Measurements from ENCODE around the gene CXCL16.
A peak's percentile ranks its signal among the peaks of the same experiment; 100 is the strongest.

The CXCL16 gene

DNA sequence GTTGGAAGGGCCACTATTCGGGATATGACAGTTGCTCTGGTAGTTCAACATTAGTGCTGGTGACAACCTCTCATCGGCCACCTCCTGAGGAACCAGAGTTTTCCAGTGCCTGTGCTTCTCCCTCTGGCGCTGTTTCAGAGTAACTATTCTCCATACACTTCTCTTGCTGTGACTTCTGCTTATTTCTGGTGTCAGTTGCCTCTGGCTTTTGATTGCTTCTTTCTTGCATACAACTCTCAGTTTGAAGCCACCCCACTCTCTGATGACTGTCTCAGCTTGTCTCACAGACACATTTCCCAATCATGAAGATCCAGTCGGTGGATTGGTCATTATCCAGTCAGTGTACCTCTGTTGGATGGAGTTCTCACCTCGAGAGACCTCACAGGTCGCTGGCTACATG, 28.6 kb upstream of the CXCL16 start:
- H3K9me3 Mint-ChIP-seq, result no peaks in the 10 kb centered on the region
- peaks cover 42% of the 10 kb centered on the region for H3K27me3 Mint-ChIP-seq
- ATAC-seq, result no peak
- H3K27ac Mint-ChIP-seq, result no peak overlapping the region
- no peak overlapping the region for H3K4me3 Mint-ChIP-seq
- H3K4me1 Mint-ChIP-seq, result peaks cover 5% of the 10 kb centered on the region
- H3K36me3 Mint-ChIP-seq, result no peaks in the 10 kb centered on the region

DNA sequence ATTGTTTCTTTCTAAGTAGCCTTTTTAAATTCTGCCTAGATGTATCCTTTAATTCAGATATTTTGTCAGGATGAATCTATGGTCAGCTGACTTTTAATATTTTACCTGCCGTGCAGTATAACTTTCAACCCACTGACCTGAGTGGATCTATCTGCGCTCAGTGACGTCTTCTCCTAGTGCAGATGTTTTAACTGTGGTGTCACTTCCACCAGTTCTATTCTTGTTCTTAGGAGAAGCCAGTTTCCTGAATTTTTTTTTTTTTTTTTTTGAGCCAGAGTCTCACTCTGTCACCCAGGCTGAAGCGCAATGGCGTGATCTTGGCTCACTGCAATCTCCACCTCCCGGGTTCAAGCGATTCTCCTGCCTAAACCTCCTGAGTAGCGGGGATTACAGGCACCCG, 27.0 kb upstream of the CXCL16 start:
- ATAC-seq, result no peak
- Mint-ChIP-seq H3K36me3 (no peaks in the 10 kb centered on the region), H3K4me3 (no peak overlapping the region), H3K9me3 (no peaks in the 10 kb centered on the region), H3K27me3 (peaks cover 31% of the 10 kb centered on the region), H3K27ac (no peak overlapping the region), H3K4me1 (peaks cover 5% of the 10 kb centered on the region)

DNA sequence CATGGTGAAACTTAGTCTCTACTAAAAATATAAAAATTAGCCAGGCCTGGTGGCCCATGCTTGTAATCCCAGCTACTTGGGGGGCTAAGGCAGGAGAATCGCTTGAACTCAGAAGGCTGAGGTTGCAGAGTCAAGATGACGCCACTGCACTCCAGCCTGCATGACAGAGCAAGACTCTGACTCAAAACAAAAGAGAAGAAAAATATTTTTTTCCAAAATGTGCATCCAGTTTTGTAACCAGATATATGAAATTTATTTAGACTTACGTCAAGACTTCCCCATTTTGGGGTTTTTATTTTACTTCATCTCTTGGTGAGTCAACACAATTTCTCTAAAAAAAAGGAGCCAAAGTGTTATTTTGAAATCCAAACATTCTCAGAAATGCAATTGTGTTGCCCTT, 26.5 kb upstream of the CXCL16 start:
- H3K4me3 Mint-ChIP-seq, result no peak overlapping the region
- no peaks in the 10 kb centered on the region for H3K36me3 Mint-ChIP-seq
- no peaks in the 10 kb centered on the region for H3K9me3 Mint-ChIP-seq
- H3K27me3 Mint-ChIP-seq, result peaks cover 27% of the 10 kb centered on the region
- ATAC-seq, result no peak
- no peak overlapping the region for H3K27ac Mint-ChIP-seq
- peaks cover 5% of the 10 kb centered on the region for H3K4me1 Mint-ChIP-seq

DNA sequence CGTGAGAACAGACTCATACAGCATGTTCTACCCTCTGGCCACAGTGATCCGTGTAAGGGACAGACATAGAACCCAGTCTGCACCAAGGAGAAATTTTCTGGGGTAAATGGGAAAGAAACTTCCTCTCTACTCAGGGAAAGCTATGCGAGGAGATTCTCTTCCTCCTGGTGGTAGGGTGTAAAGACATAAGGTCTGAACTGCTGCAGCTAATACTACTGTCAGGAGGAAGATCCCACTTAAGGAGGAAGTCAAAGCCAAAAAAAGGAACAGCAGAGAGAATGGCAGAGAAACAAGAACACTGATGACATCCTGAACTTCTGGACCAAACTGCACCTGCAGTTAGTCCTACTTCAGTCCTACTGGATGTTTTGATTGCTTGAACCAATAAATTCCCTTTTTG, 24.9 kb upstream of the CXCL16 start:
- no peaks in the 10 kb centered on the region for H3K9me3 Mint-ChIP-seq
- no peak overlapping the region for H3K27ac Mint-ChIP-seq
- H3K27me3 Mint-ChIP-seq, result peaks cover 17% of the 10 kb centered on the region
- ATAC-seq, result no peak
- no peaks in the 10 kb centered on the region for H3K36me3 Mint-ChIP-seq
- no peak overlapping the region for H3K4me3 Mint-ChIP-seq
- peaks cover 5% of the 10 kb centered on the region for H3K4me1 Mint-ChIP-seq

DNA sequence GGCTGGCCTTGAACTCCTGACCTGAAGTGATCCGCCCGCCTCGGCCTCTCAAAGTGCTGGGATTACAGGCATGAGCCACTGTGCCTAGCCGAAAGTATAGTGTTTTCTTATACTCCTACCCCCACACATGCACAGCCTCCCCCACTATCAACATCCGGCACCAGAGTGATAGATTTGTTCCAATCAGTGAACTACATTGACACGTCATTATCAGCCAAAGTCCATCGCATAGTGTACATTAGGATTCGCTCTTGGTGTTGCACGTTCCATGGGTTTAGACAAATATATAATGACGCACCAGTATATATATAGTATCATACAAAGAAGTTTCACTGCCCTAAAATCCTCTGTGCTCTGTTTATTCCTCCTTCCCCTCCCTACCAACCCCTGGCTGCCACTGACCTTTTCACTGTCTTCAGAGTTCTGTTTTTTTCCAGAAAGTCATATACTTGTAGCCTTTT, 20.1 kb upstream of the CXCL16 start:
- Mint-ChIP-seq H3K4me1 (peaks cover 5% of the 10 kb centered on the region), H3K9me3 (no peaks in the 10 kb centered on the region), H3K27ac (no peak overlapping the region), H3K36me3 (no peaks in the 10 kb centered on the region), H3K4me3 (no peak overlapping the region), H3K27me3 (peaks cover 9% of the 10 kb centered on the region)
- no peak for ATAC-seq

DNA sequence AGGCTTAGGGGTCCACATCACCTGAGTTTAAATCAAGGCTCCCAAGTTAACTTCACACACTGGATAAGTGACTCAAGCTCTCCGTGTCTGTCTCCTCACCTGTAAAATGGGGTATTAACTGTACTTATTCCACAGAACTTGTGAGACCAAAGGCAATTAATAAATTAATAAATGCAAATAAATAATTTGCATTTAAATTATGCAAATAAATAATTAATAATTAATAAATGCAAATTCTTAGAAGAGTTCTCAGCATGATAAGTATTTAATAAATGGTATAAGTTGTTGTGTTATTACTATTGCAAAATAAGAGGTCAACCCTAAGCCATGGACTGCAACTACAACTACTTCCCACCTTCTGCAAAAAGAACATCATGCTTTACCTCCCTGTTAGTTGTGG, 13.7 kb upstream of the CXCL16 start:
- Mint-ChIP-seq H3K9me3 (no peaks in the 10 kb centered on the region), H3K27me3 (peaks cover 52% of the 10 kb centered on the region), H3K27ac (no peak overlapping the region), H3K36me3 (no peaks in the 10 kb centered on the region), H3K4me1 (peaks cover 5% of the 10 kb centered on the region), H3K4me3 (no peak overlapping the region)
- no peak for ATAC-seq

DNA sequence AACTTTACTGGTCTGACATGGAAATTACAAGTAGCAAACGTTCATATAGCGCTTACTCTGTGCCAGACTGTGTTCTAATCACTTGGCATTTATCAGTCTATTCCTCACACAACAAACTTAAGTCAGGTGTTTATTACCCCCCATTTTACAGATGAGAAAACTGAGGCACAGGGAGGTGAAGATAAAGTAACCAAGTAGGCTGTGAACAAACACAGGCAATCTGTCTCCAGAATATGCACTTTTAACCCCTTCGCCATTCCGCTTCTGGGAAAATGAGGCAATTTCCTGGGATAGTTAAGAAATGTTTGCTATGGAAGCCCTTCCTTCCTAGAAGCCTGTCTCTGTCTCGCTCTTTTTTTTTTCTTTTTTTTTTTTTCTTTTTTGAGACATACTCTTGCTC, 12.2 kb upstream of the CXCL16 start:
- Mint-ChIP-seq H3K36me3 (no peaks in the 10 kb centered on the region), H3K27ac (no peak overlapping the region), H3K27me3 (peaks cover 62% of the 10 kb centered on the region), H3K4me3 (no peak overlapping the region), H3K4me1 (peaks cover 14% of the 10 kb centered on the region), H3K9me3 (no peaks in the 10 kb centered on the region)
- ATAC-seq, result no peak

DNA sequence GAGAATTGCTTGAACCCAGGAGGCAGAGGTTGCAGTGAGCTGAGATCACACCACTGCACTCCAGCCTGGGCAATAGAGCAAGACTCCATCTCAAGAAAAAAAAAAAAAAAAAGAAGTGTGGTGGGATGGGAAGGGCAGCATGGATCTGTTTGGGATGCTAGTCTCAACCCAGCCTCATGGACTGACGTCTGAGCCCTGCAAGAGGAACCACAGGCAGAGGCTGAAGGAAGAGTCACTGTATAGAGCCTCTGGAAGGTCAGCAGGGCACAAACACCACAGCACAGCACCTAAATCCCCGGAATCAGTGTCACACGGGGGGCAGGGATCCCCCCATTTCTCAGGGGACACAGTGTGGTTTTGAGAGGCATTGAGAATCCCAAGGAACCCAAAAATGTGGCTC, 10.9 kb upstream of the CXCL16 start:
- Mint-ChIP-seq H3K9me3 (no peaks in the 10 kb centered on the region), H3K36me3 (no peaks in the 10 kb centered on the region), H3K27me3 (peaks cover 63% of the 10 kb centered on the region), H3K4me1 (peaks cover 14% of the 10 kb centered on the region), H3K4me3 (no peak overlapping the region), H3K27ac (no peak overlapping the region)
- ATAC-seq, result no peak

DNA sequence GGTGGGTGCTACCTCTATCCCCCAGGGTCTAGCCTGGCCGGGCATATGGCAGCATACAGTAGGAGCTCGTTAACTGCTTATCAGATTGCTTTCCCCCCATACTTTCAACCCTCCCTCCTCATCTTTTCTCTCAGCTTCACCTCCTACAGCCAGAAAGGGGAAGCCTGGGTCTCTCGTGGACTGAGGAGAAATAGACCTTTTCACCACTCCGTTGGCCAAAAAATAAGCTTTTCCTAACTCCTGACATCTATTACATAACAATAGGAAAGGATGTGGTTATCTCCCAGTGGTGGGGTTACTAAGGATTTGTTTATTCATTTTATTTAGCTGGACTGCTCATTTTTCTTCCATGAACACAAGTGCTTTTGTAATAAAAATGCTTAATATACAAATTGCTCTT, 9.0 kb upstream of the CXCL16 start:
- H3K27me3 Mint-ChIP-seq, result peaks cover 67% of the 10 kb centered on the region
- H3K36me3 Mint-ChIP-seq, result no peaks in the 10 kb centered on the region
- H3K9me3 Mint-ChIP-seq, result no peaks in the 10 kb centered on the region
- no peak for ATAC-seq
- no peak overlapping the region for H3K27ac Mint-ChIP-seq
- H3K4me3 Mint-ChIP-seq, result no peak overlapping the region
- H3K4me1 Mint-ChIP-seq, result peaks cover 22% of the 10 kb centered on the region

DNA sequence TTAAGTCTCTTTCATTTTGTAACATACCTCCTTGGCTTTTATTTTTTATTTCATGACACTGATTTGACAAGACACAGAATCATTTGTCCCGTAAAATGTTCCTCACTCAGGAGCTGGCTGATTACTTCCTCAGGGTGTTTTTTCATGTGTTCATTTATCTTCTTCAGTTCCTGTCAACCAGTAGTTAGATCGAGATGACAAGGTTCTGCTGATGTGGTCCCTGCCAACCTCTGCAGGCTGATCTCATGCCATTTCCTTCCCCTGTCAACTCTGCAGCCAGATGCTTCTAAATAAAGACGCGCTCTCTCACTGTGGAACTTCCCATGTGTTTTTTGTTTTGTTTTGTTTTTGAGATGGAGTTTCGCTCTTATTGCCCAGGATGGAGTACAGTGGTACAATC, 8.1 kb upstream of the CXCL16 start:
- Mint-ChIP-seq H3K9me3 (no peaks in the 10 kb centered on the region), H3K27ac (peak overlapping the region; percentile 20), H3K27me3 (peaks cover 69% of the 10 kb centered on the region), H3K36me3 (no peaks in the 10 kb centered on the region), H3K4me1 (peaks cover 22% of the 10 kb centered on the region), H3K4me3 (peak overlapping the region; percentile 35)
- peak; percentile 78 for ATAC-seq

DNA sequence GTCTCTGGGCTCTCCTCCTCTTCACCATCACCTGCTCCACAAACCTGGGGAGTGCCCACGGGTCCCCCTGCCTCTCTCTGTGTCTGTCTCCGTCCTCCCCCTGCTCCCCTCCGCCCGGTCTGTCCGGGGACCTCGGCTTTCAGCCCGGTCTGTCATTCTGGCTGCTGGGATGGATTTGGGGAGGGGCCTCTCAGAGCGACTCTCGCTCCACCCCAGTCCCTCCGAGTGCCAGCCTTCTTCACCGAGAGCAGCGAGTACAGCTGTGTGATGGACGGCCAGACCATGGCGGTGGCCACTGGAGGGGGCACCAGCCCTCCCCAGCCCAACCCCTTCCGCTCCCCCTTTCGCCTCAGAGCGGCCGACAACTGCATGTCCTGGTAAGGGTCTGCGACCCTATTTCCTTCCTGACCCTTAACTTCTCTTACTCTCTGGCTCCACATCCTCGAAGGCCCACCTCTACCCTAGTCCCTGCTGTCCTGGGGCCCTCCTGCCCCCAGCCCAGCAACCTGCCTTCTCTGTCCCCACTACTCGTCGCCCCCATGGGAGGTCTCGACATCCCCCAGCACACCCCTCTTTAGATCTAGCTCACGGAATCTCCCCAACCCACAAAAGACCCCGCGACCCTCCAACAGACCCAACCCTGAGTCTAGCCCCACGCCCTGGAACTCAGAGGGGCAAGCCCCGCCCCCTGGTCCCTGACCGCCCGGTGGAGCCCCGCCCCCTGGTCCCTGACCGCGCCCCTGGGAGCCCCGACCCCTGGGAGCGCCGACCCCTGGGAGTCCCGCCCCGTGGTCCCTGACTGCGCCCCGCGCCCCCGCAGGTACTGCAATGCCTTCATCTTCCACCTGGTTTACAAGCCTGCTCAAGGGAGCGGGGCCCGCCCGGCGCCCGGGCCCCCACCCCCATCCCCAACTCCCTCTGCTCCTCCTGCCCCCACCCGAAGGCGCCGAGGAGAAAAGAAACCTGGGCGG, 5.6 kb upstream of the CXCL16 start:
- no peak overlapping the region for H3K4me3 Mint-ChIP-seq
- H3K36me3 Mint-ChIP-seq, result no peaks in the 10 kb centered on the region
- peaks cover 80% of the 10 kb centered on the region for H3K27me3 Mint-ChIP-seq

DNA sequence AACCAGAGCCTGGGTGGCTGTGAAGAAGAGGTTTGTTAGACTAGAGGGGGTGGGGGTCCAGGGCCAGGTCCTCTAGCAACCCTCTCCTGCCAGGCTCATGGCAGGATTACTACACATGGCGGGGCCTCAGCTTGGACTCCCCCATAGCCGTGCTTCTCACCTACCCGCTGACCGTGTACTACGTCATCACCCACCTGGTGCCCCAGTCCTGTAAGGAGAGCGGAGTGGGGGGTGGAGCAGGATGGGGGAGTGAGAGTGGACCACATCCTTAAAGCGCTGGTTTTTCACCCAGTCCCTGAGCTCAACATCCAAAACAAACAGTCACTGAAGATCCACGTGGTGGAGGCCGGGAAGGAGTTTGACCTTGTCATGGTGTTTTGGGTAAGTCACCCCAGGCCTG, 4.2 kb upstream of the CXCL16 start:
- peaks cover 68% of the 10 kb centered on the region for H3K27me3 Mint-ChIP-seq
- peaks cover 43% of the 10 kb centered on the region for H3K4me1 Mint-ChIP-seq
- H3K27ac Mint-ChIP-seq, result no peak overlapping the region
- no peak for ATAC-seq
- H3K36me3 Mint-ChIP-seq, result no peaks in the 10 kb centered on the region
- no peaks in the 10 kb centered on the region for H3K9me3 Mint-ChIP-seq
- H3K4me3 Mint-ChIP-seq, result no peak overlapping the region

More for the DNA sequence above, 5.6 kb upstream of the CXCL16 start:
- ATAC-seq, result peak; percentile 5
- Mint-ChIP-seq H3K4me1 (peaks cover 35% of the 10 kb centered on the region), H3K9me3 (no peaks in the 10 kb centered on the region), H3K27ac (no peak overlapping the region)

DNA sequence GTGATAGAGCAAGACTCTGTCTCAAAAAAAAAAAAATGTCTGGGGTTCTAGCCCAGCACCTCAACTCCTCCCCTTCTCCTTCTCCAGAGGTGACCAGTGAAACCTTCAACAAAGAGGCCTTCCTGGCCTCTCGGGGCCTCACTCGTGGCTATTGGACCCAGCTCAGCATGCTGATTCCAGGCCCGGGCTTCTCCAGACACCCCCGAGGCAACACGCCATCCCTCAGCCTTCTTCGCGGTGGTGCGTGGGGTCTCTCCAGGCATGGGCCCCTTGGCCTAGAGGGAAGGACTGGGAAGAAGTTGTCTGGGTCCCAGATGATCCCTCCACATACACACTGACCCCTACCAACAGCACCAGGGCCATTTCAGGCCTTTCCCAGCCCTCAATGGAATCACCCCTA, 3.5 kb upstream of the CXCL16 start:
- Mint-ChIP-seq H3K9me3 (no peaks in the 10 kb centered on the region), H3K4me1 (peaks cover 43% of the 10 kb centered on the region), H3K36me3 (no peaks in the 10 kb centered on the region), H3K4me3 (no peak overlapping the region), H3K27ac (no peak overlapping the region), H3K27me3 (peaks cover 61% of the 10 kb centered on the region)
- no peak for ATAC-seq

DNA sequence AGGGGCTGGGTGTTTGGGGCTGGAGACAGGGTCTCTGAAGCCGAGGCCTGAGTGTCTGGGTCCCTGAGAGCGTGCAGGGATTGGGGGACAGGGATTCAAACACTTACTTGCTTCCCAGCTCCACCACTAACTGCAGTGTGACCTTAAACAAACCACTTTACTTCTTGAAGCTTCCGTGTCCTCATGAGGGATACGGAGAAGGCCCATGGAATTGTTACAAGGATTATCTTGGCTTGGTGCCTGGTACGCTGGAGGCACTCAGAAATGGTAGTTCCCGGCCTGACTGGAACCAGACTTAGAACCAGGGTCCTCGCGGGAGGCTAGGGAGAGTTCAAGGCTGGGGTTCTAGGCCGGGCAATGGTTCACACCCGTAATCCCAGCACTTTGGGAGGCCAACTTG, 2.9 kb upstream of the CXCL16 start:
- Mint-ChIP-seq H3K27ac (no peak overlapping the region), H3K4me3 (no peak overlapping the region), H3K9me3 (no peaks in the 10 kb centered on the region), H3K4me1 (peaks cover 39% of the 10 kb centered on the region), H3K36me3 (no peaks in the 10 kb centered on the region), H3K27me3 (peaks cover 56% of the 10 kb centered on the region)
- no peak for ATAC-seq

DNA sequence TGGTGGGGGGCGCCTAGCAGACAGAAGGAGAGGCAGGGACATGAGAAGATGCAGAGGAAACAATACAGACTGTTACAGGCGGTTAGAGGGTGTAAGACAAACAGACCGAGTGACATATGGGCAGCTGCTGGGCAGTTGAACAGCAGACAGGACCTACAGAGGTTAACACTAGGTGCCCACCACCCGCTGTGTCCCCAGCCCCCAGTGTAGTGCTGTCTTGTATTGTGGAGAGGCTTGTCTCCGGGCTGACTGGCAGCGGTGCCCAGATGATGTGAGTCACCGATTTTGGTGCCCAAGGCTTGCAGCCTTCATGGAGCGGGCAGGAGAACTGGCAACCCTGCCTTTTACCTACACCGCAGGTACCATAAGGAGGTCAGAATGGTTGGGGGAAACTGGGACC, 2.4 kb upstream of the CXCL16 start:
- Mint-ChIP-seq H3K4me1 (peaks cover 37% of the 10 kb centered on the region), H3K4me3 (no peak overlapping the region), H3K27me3 (peaks cover 53% of the 10 kb centered on the region), H3K36me3 (no peaks in the 10 kb centered on the region), H3K27ac (no peak overlapping the region), H3K9me3 (no peaks in the 10 kb centered on the region)
- no peak for ATAC-seq

DNA sequence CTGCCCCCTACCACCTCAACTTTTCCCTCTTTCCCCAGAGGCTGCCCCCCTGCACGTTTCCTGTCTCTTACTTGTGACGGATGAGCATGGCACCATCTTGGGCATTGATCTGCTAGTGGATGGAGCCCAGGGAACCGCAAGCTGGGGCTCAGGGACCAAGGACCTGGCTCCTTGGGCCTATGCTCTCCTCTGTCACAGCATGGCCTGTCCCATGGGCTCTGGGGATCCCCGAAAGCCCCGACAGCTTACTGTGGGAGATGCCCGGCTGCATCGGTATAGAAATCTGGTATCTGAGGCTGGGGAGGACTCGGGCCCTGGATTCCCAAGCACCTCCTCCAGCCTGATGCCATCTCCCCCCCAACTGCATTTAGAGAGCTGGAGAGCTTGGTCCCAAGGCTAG, 1.8 kb upstream of the CXCL16 start:
- H3K4me3 Mint-ChIP-seq, result no peak overlapping the region
- H3K4me1 Mint-ChIP-seq, result peaks cover 37% of the 10 kb centered on the region
- no peak for ATAC-seq
- H3K9me3 Mint-ChIP-seq, result no peaks in the 10 kb centered on the region
- no peaks in the 10 kb centered on the region for H3K36me3 Mint-ChIP-seq
- peaks cover 53% of the 10 kb centered on the region for H3K27me3 Mint-ChIP-seq
- H3K27ac Mint-ChIP-seq, result no peak overlapping the region

Data from stimulated activated memory B cell treated with anti-CD40 and anti-IgM and Interleukin-4, amounts not matched to agents 10 μg/mL and 1 μg/mL and 100 μg/mL, for 72 hours (primary cell).